ENCODE results near the gene MFN2.
"Not testable (repeated sequence)": the region's sequence is repeated elsewhere in the genome, so short reads cannot be mapped to it uniquely, and the experiment has no call there.

GRCh38 chr1:12039824-12040456 is 59.7 kb downstream of the MFN2 start:
- TF ChIP-seq EZH2 (optimal IDR thresholded peaks at IDR 0.05; ENCODE audit: low read depth, low read length); CTCF (IDR thresholded peaks at IDR 0.05; ENCODE audit: low read length): not testable (repeated sequence)
